Immature natural killer cell (primary cell): Measurements from ENCODE around the gene DOCK10. TPM values are rescaled to one million over a fixed set of nuclear protein-coding genes. Genes with fewer than 3 reads are reported as not detected.

Experiments
- DNase-seq, 3 donors: peaks; one replicate each; pipeline ENCODE4 v3.0.0; 2022; ENCODE audit warnings: mixed read lengths in 1 of 3
- H3K27ac Mint-ChIP-seq, 6 donors: one replicate each; pipeline ENCODE4 v1.8.0; 2020; ENCODE audit warnings: mixed read lengths in 6 of 6, mild to moderate bottlenecking in 5 of 6, inconsistent platforms in 4 of 6, moderate library complexity in 3 of 6
- H3K27me3 Mint-ChIP-seq, 3 donors: one replicate each; pipeline ENCODE4 v1.8.0; 2020 to 2021; ENCODE audit warnings: low read depth in 3 of 3, mild to moderate bottlenecking in 3 of 3, mixed read lengths in 3 of 3, moderate library complexity in 3 of 3, inconsistent platforms in 1 of 3
- H3K36me3 Mint-ChIP-seq, 3 donors: one replicate each; pipeline ENCODE4 v1.8.0; 2020; ENCODE audit warnings: mixed read lengths in 3 of 3, inconsistent platforms in 2 of 3, mild to moderate bottlenecking in 2 of 3
- H3K4me1 Mint-ChIP-seq, 2 donors: one replicate each; pipeline ENCODE4 v1.8.0; 2020; ENCODE audit warnings: inconsistent platforms in 2 of 2, mild to moderate bottlenecking in 2 of 2, mixed read lengths in 2 of 2, moderate library complexity in 1 of 2
- H3K4me3 Mint-ChIP-seq, 5 donors: one replicate each; pipeline ENCODE4 v1.8.0; 2020; ENCODE audit warnings: mild to moderate bottlenecking in 5 of 5, mixed read lengths in 5 of 5, inconsistent platforms in 3 of 5, moderate library complexity in 3 of 5
- H3K9me3 Mint-ChIP-seq, 6 donors: one replicate each; pipeline ENCODE4 v1.8.0; 2020; ENCODE audit warnings: mild to moderate bottlenecking in 6 of 6, mixed read lengths in 6 of 6, inconsistent platforms in 4 of 6, moderate library complexity in 3 of 6
- polyA plus RNA-seq, 3 donors: library from polyadenylated mRNA; unstranded; fragments of 300-500 nt; fragmentation: Illumina TruSeq; gene quantifications; one replicate each; pipeline ENCODE4 v1.2.3, GENCODE V29; 2021

Gene DOCK10
- polyA plus RNA-seq, 3 donors from 2014 or later = 10.2 to 61.9 (median 22.9) TPM

DNA sequence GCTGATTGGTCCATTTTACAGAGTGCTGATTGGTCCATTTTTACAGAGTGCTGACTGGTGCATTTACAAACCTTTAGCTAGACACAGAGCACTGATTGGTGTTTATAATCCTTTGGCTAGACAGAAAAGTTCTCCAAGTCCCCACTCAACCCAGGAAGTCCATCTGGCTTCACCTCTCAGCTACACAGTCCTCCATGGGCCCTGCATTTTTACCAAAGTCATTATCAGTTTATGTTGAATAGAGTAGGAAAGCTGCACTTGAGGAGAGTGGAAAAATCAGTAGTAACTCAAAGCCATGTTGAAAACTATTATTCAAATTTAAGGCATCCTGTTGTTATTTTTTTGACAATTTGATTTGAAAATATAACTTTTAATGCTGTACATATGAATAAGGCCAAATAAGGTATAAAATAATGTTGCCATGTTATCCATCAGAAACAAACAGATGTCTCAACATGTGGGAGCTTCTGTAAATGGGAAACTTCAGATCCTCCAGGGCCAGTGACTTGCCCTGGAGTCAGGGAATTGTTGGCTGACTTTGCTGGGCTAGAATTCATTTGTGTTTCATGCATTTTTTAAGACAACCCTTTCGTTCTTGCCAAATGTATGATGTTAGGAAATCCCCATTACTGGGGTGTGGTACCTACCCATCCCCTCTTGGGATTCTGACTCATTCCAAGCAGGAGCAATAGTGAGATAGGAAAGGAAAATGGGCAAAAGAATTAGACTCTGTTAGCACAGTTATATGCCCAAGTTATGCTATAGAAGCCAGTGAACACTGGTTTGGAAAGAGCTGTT, 288.3 kb downstream of the DOCK10 start:
- no peak for DNase-seq
- Mint-ChIP-seq H3K27ac (no peak overlapping the region), H3K9me3 (peaks cover 4 to 17% (median 16%) of the 10 kb centered on the region in 6 donors), H3K4me3 (no peak overlapping the region), H3K4me1 (no peaks in the 10 kb centered on the region), H3K27me3 (peaks cover 0 to 4% (median 0%) of the 10 kb centered on the region in 3 donors), H3K36me3 (peaks cover 17 to 23% (median 19%) of the 10 kb centered on the region in 3 donors)

GRCh38 chr2:224751996-224752698, 290.1 kb downstream of the DOCK10 start:
- no peak for DNase-seq
- Mint-ChIP-seq H3K27me3 (peaks cover 0 to 3% (median 0%) of the 10 kb centered on the region in 3 donors), H3K9me3 (peaks cover 0 to 7% (median under 1%) of the 10 kb centered on the region in 6 donors), H3K27ac (no peak overlapping the region), H3K4me1 (no peaks in the 10 kb centered on the region), H3K4me3 (no peak overlapping the region), H3K36me3 (peaks cover under 1 to 5% (median 1%) of the 10 kb centered on the region in 3 donors)

- Mint-ChIP-seq H3K27ac (no peak overlapping the region), H3K36me3 (no peaks in the 10 kb centered on the region), H3K4me3 (no peak overlapping the region), H3K27me3 (peaks cover 0 to 4% (median 3%) of the 10 kb centered on the region in 3 donors), H3K9me3 (peaks cover 0 to 3% (median 0%) of the 10 kb centered on the region in 6 donors), H3K4me1 (no peaks in the 10 kb centered on the region)
- DNase-seq = no peak
These were observed 293.1 kb downstream of the DOCK10 start for GRCh38 chr2:224749136-224749535.

- Mint-ChIP-seq H3K27ac (no peak overlapping the region), H3K27me3 (peaks cover 0 to 4% (median 4%) of the 10 kb centered on the region in 3 donors), H3K36me3 (no peaks in the 10 kb centered on the region), H3K4me3 (no peak overlapping the region), H3K9me3 (peaks cover 0 to 3% (median 0%) of the 10 kb centered on the region in 6 donors), H3K4me1 (no peaks in the 10 kb centered on the region)
- no peak for DNase-seq
These were observed 294.5 kb downstream of the DOCK10 start for GRCh38 chr2:224747765-224748164.

- H3K9me3 Mint-ChIP-seq = peaks cover 0 to 16% (median 9%) of the 10 kb centered on the region in 6 donors
- peaks cover 0 to 14% (median 9%) of the 10 kb centered on the region in 3 donors for H3K27me3 Mint-ChIP-seq
- H3K27ac Mint-ChIP-seq = no peak overlapping the region
- DNase-seq = no peak
- H3K4me3 Mint-ChIP-seq = no peak overlapping the region
- no peaks in the 10 kb centered on the region for H3K4me1 Mint-ChIP-seq
- no peaks in the 10 kb centered on the region for H3K36me3 Mint-ChIP-seq
These were observed 306.0 kb downstream of the DOCK10 start for GRCh38 chr2:224736227-224736626.

DNA sequence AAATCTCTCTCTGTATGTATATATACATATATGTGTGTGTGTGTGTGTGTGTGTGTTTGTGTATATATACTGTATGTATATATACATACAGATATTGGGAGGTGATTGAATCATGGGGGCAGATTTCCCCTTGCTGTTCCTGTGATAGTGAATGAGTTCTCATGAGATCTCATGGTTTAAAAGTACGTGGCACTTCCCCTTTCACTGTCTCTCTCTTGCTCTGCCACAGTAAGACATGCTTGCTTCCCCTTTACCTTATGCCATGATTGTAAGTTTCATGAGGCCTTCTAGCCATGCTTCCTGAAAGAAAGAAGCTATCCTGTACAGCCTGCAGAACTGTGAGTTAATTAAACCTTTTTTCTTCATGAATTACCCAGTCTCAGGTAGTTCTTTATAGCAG, 307.3 kb downstream of the DOCK10 start:
- Mint-ChIP-seq H3K36me3 (no peaks in the 10 kb centered on the region), H3K9me3 (peaks cover 0 to 16% (median 9%) of the 10 kb centered on the region in 6 donors), H3K4me1 (no peaks in the 10 kb centered on the region), H3K27me3 (peaks cover 0 to 14% (median 12%) of the 10 kb centered on the region in 3 donors), H3K27ac (no peak overlapping the region), H3K4me3 (no peak overlapping the region)
- no peak for DNase-seq

DNA sequence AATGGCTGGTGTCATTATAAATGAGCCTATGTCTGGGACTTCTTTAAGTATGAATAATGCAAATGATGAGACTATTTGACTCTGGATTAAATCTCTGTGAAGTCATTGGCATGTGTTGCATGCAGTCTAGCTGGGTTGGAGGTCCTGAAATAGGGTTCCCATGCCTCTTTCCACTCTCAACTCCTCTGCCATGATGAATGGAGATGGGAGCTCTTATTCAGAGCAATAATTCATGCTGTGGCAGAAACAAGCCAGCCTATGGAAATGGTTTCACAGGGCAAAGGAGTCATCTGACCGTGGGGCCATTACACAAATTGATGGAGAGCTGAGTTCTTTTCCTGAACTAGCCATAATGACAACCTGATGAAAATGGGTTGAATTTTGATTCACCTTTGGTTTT, 310.6 kb downstream of the DOCK10 start:
- Mint-ChIP-seq H3K27ac (no peak overlapping the region), H3K4me1 (no peaks in the 10 kb centered on the region), H3K9me3 (peaks cover 0 to 15% (median 7%) of the 10 kb centered on the region in 6 donors), H3K4me3 (no peak overlapping the region), H3K36me3 (no peaks in the 10 kb centered on the region), H3K27me3 (peaks cover 2 to 24% (median 9%) of the 10 kb centered on the region in 3 donors)
- DNase-seq = no peak

GRCh38 chr2:224729435-224729834, 312.8 kb downstream of the DOCK10 start:
- H3K36me3 Mint-ChIP-seq = no peaks in the 10 kb centered on the region
- H3K9me3 Mint-ChIP-seq = peaks cover 0 to 6% (median 3%) of the 10 kb centered on the region in 6 donors
- no peak overlapping the region for H3K27ac Mint-ChIP-seq
- H3K4me1 Mint-ChIP-seq = no peaks in the 10 kb centered on the region
- peaks cover 4 to 25% (median 9%) of the 10 kb centered on the region in 3 donors for H3K27me3 Mint-ChIP-seq
- H3K4me3 Mint-ChIP-seq = no peak overlapping the region
- no peak for DNase-seq

GRCh38 chr2:224724331-224724730, 317.9 kb downstream of the DOCK10 start:
- Mint-ChIP-seq H3K4me3 (no peak overlapping the region), H3K27ac (no peak overlapping the region), H3K9me3 (peaks cover 0 to 4% (median 2%) of the 10 kb centered on the region in 6 donors), H3K4me1 (no peaks in the 10 kb centered on the region), H3K27me3 (peaks cover 0 to 19% (median 4%) of the 10 kb centered on the region in 3 donors), H3K36me3 (no peaks in the 10 kb centered on the region)
- DNase-seq = no peak

DNA sequence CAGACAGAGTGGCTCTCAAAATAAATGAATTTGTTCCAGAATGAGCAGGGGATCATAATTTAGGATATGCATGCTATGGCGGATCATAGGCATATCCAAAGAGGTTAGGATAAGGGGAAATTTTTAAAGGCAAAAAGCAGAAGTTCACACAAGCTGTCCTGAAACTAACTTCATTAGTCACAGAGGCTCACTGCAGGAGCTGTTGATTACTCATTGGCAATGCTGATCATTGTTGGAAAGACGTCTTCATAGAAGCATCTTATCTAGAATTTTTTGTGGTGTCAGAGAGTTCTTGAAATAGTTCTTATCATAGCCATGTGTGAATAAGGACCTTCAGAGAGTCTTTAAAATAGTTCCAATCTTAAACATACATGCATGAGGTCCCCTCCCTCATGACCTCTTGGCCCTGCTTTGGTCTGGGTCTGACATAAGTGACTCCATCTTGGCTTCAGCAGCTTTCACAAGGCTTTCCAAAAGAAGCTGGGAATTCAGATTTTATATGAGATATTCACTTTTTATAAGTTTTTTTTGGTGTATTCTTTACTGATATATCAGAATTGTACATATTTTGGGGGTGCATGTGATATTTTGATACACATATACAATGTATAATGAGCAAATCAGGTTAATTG, 318.6 kb downstream of the DOCK10 start:
- Mint-ChIP-seq H3K27ac (no peak overlapping the region), H3K4me3 (no peak overlapping the region), H3K4me1 (no peaks in the 10 kb centered on the region), H3K9me3 (peaks cover 0 to 2% (median 0%) of the 10 kb centered on the region in 6 donors), H3K27me3 (peaks cover 0 to 14% (median 2%) of the 10 kb centered on the region in 3 donors), H3K36me3 (no peaks in the 10 kb centered on the region)
- no peak for DNase-seq

DNA sequence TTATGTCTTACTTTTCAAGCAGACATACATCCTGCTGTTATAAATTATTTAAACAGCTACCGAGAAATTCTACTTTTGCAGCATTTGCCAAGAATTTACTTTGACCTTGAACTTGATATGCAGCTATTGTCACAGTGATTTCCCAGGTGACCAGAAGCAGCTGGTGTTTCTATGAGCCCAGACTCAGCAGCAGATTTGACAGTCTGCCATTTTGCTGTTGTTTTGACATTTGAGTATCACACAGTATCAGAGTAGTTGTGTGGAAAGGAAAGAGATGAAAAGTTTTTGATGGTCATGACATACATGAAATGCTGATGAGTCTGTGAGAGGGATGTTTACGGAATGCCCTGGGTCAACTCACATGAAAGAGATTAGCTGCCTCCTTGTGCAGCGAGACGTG, 319.5 kb downstream of the DOCK10 start:
- H3K9me3 Mint-ChIP-seq = no peaks in the 10 kb centered on the region
- no peak overlapping the region for H3K27ac Mint-ChIP-seq
- DNase-seq = no peak
- H3K4me1 Mint-ChIP-seq = no peaks in the 10 kb centered on the region
- no peaks in the 10 kb centered on the region for H3K36me3 Mint-ChIP-seq
- H3K4me3 Mint-ChIP-seq = no peak overlapping the region
- H3K27me3 Mint-ChIP-seq = peaks cover 0 to 14% (median 2%) of the 10 kb centered on the region in 3 donors

GRCh38 chr2:224722250-224722649, 320.0 kb downstream of the DOCK10 start:
- H3K9me3 Mint-ChIP-seq = no peaks in the 10 kb centered on the region
- no peak overlapping the region for H3K27ac Mint-ChIP-seq
- peaks cover 0 to 14% (median 2%) of the 10 kb centered on the region in 3 donors for H3K27me3 Mint-ChIP-seq
- no peaks in the 10 kb centered on the region for H3K36me3 Mint-ChIP-seq
- DNase-seq = no peak
- no peaks in the 10 kb centered on the region for H3K4me1 Mint-ChIP-seq
- no peak overlapping the region for H3K4me3 Mint-ChIP-seq

DNA sequence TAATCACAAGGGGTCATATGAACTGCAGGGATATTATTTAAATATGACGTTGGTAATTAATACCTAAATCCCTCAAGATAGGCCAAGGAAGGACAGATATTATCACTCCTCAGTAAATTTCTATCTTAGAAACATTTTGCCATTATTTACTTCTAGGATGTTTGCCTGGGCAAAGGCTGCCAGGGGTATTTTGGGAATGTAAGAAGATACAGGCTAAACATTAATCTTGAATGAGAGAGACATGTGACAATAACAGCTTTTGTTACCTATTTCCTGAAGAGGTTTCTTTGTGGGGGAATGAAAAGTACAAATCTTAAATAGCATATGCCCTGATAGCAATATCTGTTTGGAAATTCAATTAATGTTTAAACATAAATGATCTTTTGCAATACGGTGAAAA, 325.3 kb downstream of the DOCK10 start:
- no peak overlapping the region for H3K4me3 Mint-ChIP-seq
- peaks cover 0 to 7% (median 0%) of the 10 kb centered on the region in 6 donors for H3K9me3 Mint-ChIP-seq
- H3K27ac Mint-ChIP-seq = no peak overlapping the region
- H3K27me3 Mint-ChIP-seq = peaks cover 0 to 9% (median 5%) of the 10 kb centered on the region in 3 donors
- H3K36me3 Mint-ChIP-seq = no peaks in the 10 kb centered on the region
- no peaks in the 10 kb centered on the region for H3K4me1 Mint-ChIP-seq
- no peak for DNase-seq

GRCh38 chr2:224716201-224716600, 326.1 kb downstream of the DOCK10 start, which contains the start of gene CCDC195:
Gene CCDC195 (minus strand): TSS chr2:224716365. CDS start chr2:224716365, 0 bp downstream.
- H3K4me3 Mint-ChIP-seq = no peak within 1 kb of the TSS
- no peak for DNase-seq
- no peaks in the 10 kb centered on the region for H3K4me1 Mint-ChIP-seq
- H3K27ac Mint-ChIP-seq = no peak within 1 kb of the TSS
- H3K9me3 Mint-ChIP-seq = peaks cover 0 to 7% (median 0%) of the 10 kb centered on the region in 6 donors
- H3K27me3 Mint-ChIP-seq = peaks cover 0 to 9% (median 5%) of the 10 kb centered on the region in 3 donors
- no peaks in the 10 kb centered on the region for H3K36me3 Mint-ChIP-seq
